Fibroblast of lung (primary cell): ENCODE results near the gene MSH3. TPM values are rescaled to one million over a fixed set of nuclear protein-coding genes. Genes with fewer than 3 reads are reported as not detected.

Experiments
- DNase-seq, 2 donors: peaks; one replicate each; pipeline versions ENCODE4 v3.0.0 to v3.0.0-alpha.2; 2010; ENCODE audit warnings: low read depth in 2 of 2
- H2AFZ ChIP-seq: 2 replicates; pipeline ENCODE4 v1.5.1; 2012; ENCODE audit warnings: low read length, control low read depth, inconsistent platforms
- H3K27ac ChIP-seq: 2 replicates; pipeline ENCODE4 v1.5.1; 2011; ENCODE audit warnings: low read length, control low read depth; ENCODE audit not compliant: insufficient read depth
- H3K27me3 ChIP-seq: 2 replicates; pipeline ENCODE4 v1.5.1; 2011; ENCODE audit warnings: mild to moderate bottlenecking, low read length; ENCODE audit not compliant: control insufficient read depth, insufficient read depth
- H3K36me3 ChIP-seq: 2 replicates; pipeline ENCODE4 v1.5.1; 2011; ENCODE audit warnings: low read length; ENCODE audit not compliant: control insufficient read depth, insufficient read depth
- H3K4me1 ChIP-seq: 2 replicates; pipeline ENCODE4 v1.5.1; 2011; ENCODE audit warnings: low read length; ENCODE audit not compliant: control insufficient read depth, insufficient read depth; ENCODE audit errors: extremely low read depth
- H3K4me2 ChIP-seq: 2 replicates; pipeline ENCODE4 v1.5.1; 2011; ENCODE audit warnings: low read length, control low read depth; ENCODE audit not compliant: insufficient read depth; ENCODE audit errors: extremely low read depth
- H3K4me3 ChIP-seq, 4 experiments: fragments of 200-600 bp in 1 of 4; sonication (generic) in 1 of 4; replicated peaks in 1 of 4; 2 replicates each; pipeline ENCODE4 v1.5.1; 2011 to 2016; ENCODE audit warnings: low read length in 4 of 4, low read depth in 3 of 4, mild to moderate bottlenecking in 3 of 4, control low read depth in 2 of 4, inconsistent platforms in 1 of 4, mixed read lengths in 1 of 4; ENCODE audit not compliant: insufficient read depth in 1 of 4; ENCODE audit errors: control extremely low read depth in 1 of 4
- H3K79me2 ChIP-seq: 2 replicates; pipeline ENCODE4 v1.5.1; 2012; ENCODE audit warnings: mild to moderate bottlenecking, low read length, inconsistent platforms; ENCODE audit not compliant: control insufficient read depth, insufficient read depth
- H3K9ac ChIP-seq: 2 replicates; pipeline ENCODE4 v1.5.1; 2011; ENCODE audit warnings: mild to moderate bottlenecking, low read length, control low read depth; ENCODE audit not compliant: insufficient read depth
- H3K9me3 ChIP-seq: 2 replicates; pipeline ENCODE4 v1.5.1; 2012; ENCODE audit warnings: low read depth, low read length; ENCODE audit not compliant: control insufficient read depth, insufficient read depth
- H4K20me1 ChIP-seq: 2 replicates; pipeline ENCODE4 v1.5.1; 2011; ENCODE audit warnings: low read length; ENCODE audit not compliant: control insufficient read depth, insufficient read depth; ENCODE audit errors: extremely low read depth
- EZH2 ChIP-seq: IDR thresholded peaks from 2 replicates; pipeline ENCODE4 v1.5.1; 2012; ENCODE audit warnings: low read length, control low read depth, mild to moderate bottlenecking; ENCODE audit errors: missing control alignments
- polyA plus RNA-seq, 2 donors: library from polyadenylated mRNA; depleted of rRNA in 1 of 2; stranded (reverse) in 1 of 2; unstranded in 1 of 2; fragments of >200 nt; gene quantifications; 2 replicates each; pipeline ENCODE4 v1.2.1, GENCODE V29; 2011 to 2012; ENCODE audit warnings: missing spikeins in 1 of 2
- total RNA-seq: library from RNA; depleted of rRNA; stranded (reverse); fragments of >200 nt; gene quantifications from 2 replicates; pipeline ENCODE4 v1.2.1, GENCODE V29; 2014
- TF ChIP-seq, protein P1 (sequence below), 2 donors: IDR thresholded peaks in 1 of 2; conservative IDR thresholded peaks in 1 of 2; 1 replicate in 1 of 2; 2 replicates in 1 of 2; pipeline ENCODE4 v1.5.1; 2011 to 2012; ENCODE audit warnings: low read length in 2 of 2, control low read depth in 1 of 2, inconsistent platforms in 1 of 2, low read depth in 1 of 2, mild to moderate bottlenecking in 1 of 2

The MSH3 gene
- total and polyA plus RNA-seq, 2 donors (not counting 1 experiment from before 2014, with no cell fraction given) = 9.1 to 14.4 TPM

DNA sequence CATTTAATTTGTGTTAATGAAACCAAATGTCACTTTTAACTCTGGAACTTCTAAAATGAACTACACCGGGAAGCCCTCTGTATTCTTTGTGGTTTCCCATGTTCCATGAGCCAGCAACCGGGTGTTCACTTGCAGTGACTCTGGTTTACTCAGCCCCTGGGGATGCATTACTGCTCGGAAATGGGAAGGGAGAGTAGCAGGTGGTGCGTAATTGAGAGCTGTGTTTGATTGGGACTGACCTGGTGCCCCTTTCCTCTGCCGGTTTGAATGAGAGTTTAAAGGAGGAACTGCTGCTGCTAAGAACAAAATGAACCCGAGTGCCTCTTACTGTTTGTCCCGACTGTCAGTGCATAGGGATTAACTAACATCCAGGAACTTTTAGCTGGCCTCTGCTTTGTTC lies 100.4 kb downstream of the MSH3 start:
- peak; percentile 22 to 65 for DNase-seq
- Histone ChIP-seq H3K79me2 (no peaks in the 10 kb centered on the region), H4K20me1 (no peaks in the 10 kb centered on the region), H3K9ac (no peak overlapping the region), H3K4me3 (no peak overlapping the region), H3K27ac (no peak overlapping the region), H3K27me3 (no peaks in the 10 kb centered on the region), H2AFZ (no peak overlapping the region), H3K4me2 (no peak overlapping the region), H3K9me3 (no peaks in the 10 kb centered on the region), H3K4me1 (no peaks in the 10 kb centered on the region), H3K36me3 (no peaks in the 10 kb centered on the region)
- no peak for TF ChIP-seq EZH2
- TF ChIP-seq, protein P1, sequence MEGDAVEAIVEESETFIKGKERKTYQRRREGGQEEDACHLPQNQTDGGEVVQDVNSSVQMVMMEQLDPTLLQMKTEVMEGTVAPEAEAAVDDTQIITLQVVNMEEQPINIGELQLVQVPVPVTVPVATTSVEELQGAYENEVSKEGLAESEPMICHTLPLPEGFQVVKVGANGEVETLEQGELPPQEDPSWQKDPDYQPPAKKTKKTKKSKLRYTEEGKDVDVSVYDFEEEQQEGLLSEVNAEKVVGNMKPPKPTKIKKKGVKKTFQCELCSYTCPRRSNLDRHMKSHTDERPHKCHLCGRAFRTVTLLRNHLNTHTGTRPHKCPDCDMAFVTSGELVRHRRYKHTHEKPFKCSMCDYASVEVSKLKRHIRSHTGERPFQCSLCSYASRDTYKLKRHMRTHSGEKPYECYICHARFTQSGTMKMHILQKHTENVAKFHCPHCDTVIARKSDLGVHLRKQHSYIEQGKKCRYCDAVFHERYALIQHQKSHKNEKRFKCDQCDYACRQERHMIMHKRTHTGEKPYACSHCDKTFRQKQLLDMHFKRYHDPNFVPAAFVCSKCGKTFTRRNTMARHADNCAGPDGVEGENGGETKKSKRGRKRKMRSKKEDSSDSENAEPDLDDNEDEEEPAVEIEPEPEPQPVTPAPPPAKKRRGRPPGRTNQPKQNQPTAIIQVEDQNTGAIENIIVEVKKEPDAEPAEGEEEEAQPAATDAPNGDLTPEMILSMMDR (conservative IDR thresholded peaks at IDR 0.05 in 1 of 2, IDR thresholded peaks at IDR 0.05 in 1 of 2; ENCODE audit: low read depth in 1 of 2, low read length in 2 of 2) = no peak

DNA sequence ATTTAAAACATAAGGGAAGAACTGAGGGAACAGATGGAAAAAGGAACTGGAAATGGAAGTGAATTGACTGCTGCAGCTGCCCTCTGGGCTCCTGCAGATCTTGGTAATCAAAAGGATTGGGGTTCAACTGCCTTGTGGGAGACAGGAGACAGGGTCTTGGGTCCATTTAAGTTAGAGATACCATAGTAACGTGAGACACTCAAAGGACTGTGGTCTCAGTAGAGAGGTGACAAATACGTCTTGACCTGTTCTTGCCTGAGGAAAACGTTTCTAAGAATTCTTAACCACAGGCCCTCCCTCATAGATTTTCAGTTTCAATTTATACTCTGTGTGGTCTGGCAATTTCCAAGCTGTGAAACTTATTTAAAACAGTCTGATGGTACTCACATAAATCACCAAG lies 101.2 kb downstream of the MSH3 start:
- Histone ChIP-seq H3K79me2 (no peaks in the 10 kb centered on the region), H4K20me1 (no peaks in the 10 kb centered on the region), H3K4me3 (no peak overlapping the region), H3K4me1 (no peaks in the 10 kb centered on the region), H2AFZ (no peak overlapping the region), H3K27me3 (no peaks in the 10 kb centered on the region), H3K9ac (no peak overlapping the region), H3K36me3 (no peaks in the 10 kb centered on the region), H3K27ac (no peak overlapping the region), H3K4me2 (no peak overlapping the region), H3K9me3 (no peaks in the 10 kb centered on the region)
- no peak for TF ChIP-seq EZH2
- TF ChIP-seq, protein P1 (conservative IDR thresholded peaks at IDR 0.05 in 1 of 2, IDR thresholded peaks at IDR 0.05 in 1 of 2; ENCODE audit: low read depth in 1 of 2, low read length in 2 of 2) = no peak
- peak in 1 of 2 donors; percentile 34 for DNase-seq

DNA sequence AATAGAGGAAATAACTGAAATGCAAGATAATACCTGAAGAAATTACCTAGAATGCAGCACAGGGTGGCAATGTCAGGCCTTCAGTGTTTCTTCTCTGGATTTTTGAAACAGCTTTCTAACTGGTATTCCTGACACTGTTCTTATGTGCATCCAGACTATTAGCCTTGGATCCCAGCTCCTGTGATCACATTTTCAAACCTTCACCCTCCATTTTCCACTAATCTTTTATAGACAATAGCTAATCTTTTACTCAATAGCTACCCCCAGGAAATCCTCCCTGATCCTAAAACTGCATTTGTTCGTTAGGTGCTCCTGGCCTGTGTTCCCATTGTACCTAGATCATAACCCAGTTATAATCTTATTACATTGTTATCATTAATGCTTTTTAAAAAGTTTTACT lies 101.8 kb downstream of the MSH3 start:
- no peaks in the 10 kb centered on the region for H3K79me2 ChIP-seq
- no peak overlapping the region for H3K4me3 ChIP-seq
- TF ChIP-seq EZH2 = no peak
- TF ChIP-seq, protein P1 (conservative IDR thresholded peaks at IDR 0.05 in 1 of 2, IDR thresholded peaks at IDR 0.05 in 1 of 2; ENCODE audit: low read depth in 1 of 2, low read length in 2 of 2) = no peak
- H3K4me1 ChIP-seq = no peaks in the 10 kb centered on the region
- H3K4me2 ChIP-seq = no peak overlapping the region
- H3K27me3 ChIP-seq = no peaks in the 10 kb centered on the region
- DNase-seq = no peak
- no peak overlapping the region for H3K27ac ChIP-seq
- H3K9ac ChIP-seq = no peak overlapping the region
- no peaks in the 10 kb centered on the region for H4K20me1 ChIP-seq
- no peak overlapping the region for H2AFZ ChIP-seq
- no peaks in the 10 kb centered on the region for H3K9me3 ChIP-seq
- no peaks in the 10 kb centered on the region for H3K36me3 ChIP-seq
